Measurements from ENCODE around the gene DIAPH3. TPM values are rescaled to one million over a fixed set of nuclear protein-coding genes. Genes with fewer than 3 reads are reported as not detected.

DIAPH3 gene
- total RNA-seq, 3 donors from 2014 or later, result under 0.01 to 0.88 (median 0.64) TPM

GRCh38 chr13:59776924-59777690, 386.6 kb downstream of the DIAPH3 start:
- intact Hi-C loops (cut with DNase I; ENCODE audit: low total_unique reads), result no loop called here
- H3K9me3 ChIP-seq, result no peaks in the 10 kb centered on the region

GRCh38 chr13:59774491-59774971, 389.2 kb downstream of the DIAPH3 start:
- intact Hi-C loops (cut with DNase I; ENCODE audit: low total_unique reads), result no loop called here
- H3K27me3 ChIP-seq, result no peaks in the 10 kb centered on the region
- no peak overlapping the region for H3K4me3 ChIP-seq
- no peaks in the 10 kb centered on the region for H3K9me3 ChIP-seq
- TF ChIP-seq CTCF (IDR thresholded peaks at IDR 0.05) (no peak), POLR2AphosphoS5 (IDR thresholded peaks at IDR 0.05) (no peak), POLR2A (IDR thresholded peaks at IDR 0.05) (no peak)
- H3K27ac ChIP-seq, result no peak overlapping the region
- H3K36me3 ChIP-seq, result no peaks in the 10 kb centered on the region
- peak in 1 of 2 donors; percentile 18 for DNase-seq (ENCODE audit: low spot score in 2 of 2)
- no peaks in the 10 kb centered on the region for H3K4me1 ChIP-seq

More at GRCh38 chr13:59776924-59777690, 386.6 kb downstream of the DIAPH3 start:
- Histone ChIP-seq H3K27ac (no peak overlapping the region), H3K4me1 (no peaks in the 10 kb centered on the region), H3K36me3 (no peaks in the 10 kb centered on the region), H3K4me3 (no peak overlapping the region), H3K27me3 (no peaks in the 10 kb centered on the region)
- no peak for DNase-seq (ENCODE audit: low spot score in 2 of 2)
- TF ChIP-seq CTCF (IDR thresholded peaks at IDR 0.05) (no peak), POLR2A (IDR thresholded peaks at IDR 0.05) (no peak), POLR2AphosphoS5 (IDR thresholded peaks at IDR 0.05) (no peak)

GRCh38 chr13:59771272-59771671, 392.5 kb downstream of the DIAPH3 start:
- no peaks in the 10 kb centered on the region for H3K36me3 ChIP-seq
- no peak for DNase-seq (ENCODE audit: low spot score in 2 of 2)
- intact Hi-C loops (cut with DNase I; ENCODE audit: low total_unique reads), result no loop called here
- no peaks in the 10 kb centered on the region for H3K9me3 ChIP-seq
- H3K4me3 ChIP-seq, result no peak overlapping the region
- no peaks in the 10 kb centered on the region for H3K4me1 ChIP-seq
- no peak for TF ChIP-seq POLR2A (IDR thresholded peaks at IDR 0.05)
- no peak for TF ChIP-seq POLR2AphosphoS5 (IDR thresholded peaks at IDR 0.05)
- no peak for TF ChIP-seq CTCF (IDR thresholded peaks at IDR 0.05)
- no peaks in the 10 kb centered on the region for H3K27me3 ChIP-seq
- no peak overlapping the region for H3K27ac ChIP-seq

- H3K36me3 ChIP-seq, result no peaks in the 10 kb centered on the region
- H3K4me1 ChIP-seq, result no peaks in the 10 kb centered on the region
- H3K27me3 ChIP-seq, result no peaks in the 10 kb centered on the region
- no peak for DNase-seq (ENCODE audit: low spot score in 2 of 2)
- H3K9me3 ChIP-seq, result no peaks in the 10 kb centered on the region
- no peak overlapping the region for H3K4me3 ChIP-seq
- no peak for TF ChIP-seq POLR2A (IDR thresholded peaks at IDR 0.05)
- no peak for TF ChIP-seq POLR2AphosphoS5 (IDR thresholded peaks at IDR 0.05)
- no peak for TF ChIP-seq CTCF (IDR thresholded peaks at IDR 0.05)
- intact Hi-C loops (cut with DNase I; ENCODE audit: low total_unique reads), result no loop called here
- no peak overlapping the region for H3K27ac ChIP-seq
Observed at GRCh38 chr13:59770451-59770850, 393.3 kb downstream of the DIAPH3 start.

- H3K27me3 ChIP-seq, result no peaks in the 10 kb centered on the region
- intact Hi-C loops (cut with DNase I; ENCODE audit: low total_unique reads), result no loop called here
- no peaks in the 10 kb centered on the region for H3K36me3 ChIP-seq
- no peaks in the 10 kb centered on the region for H3K9me3 ChIP-seq
- no peak for TF ChIP-seq POLR2AphosphoS5 (IDR thresholded peaks at IDR 0.05)
- TF ChIP-seq POLR2A (IDR thresholded peaks at IDR 0.05), result no peak
- TF ChIP-seq CTCF (IDR thresholded peaks at IDR 0.05), result no peak
- no peaks in the 10 kb centered on the region for H3K4me1 ChIP-seq
- H3K4me3 ChIP-seq, result no peak overlapping the region
- no peak overlapping the region for H3K27ac ChIP-seq
- no peak for DNase-seq (ENCODE audit: low spot score in 2 of 2)
Observed at GRCh38 chr13:59766236-59766635, 397.5 kb downstream of the DIAPH3 start.

Data from breast epithelium (tissue), 4 donors.